Measurements from ENCODE around the gene PPP3CA.
"Not testable (repeated sequence)": the region's sequence is repeated elsewhere in the genome, so short reads cannot be mapped to it uniquely, and the experiment has no call there.

The PPP3CA gene

GRCh38 chr4:101211146-101211553 lies 136.2 kb downstream of the PPP3CA start:
- no peak for DNase-seq (ENCODE audit: low spot score)

DNA sequence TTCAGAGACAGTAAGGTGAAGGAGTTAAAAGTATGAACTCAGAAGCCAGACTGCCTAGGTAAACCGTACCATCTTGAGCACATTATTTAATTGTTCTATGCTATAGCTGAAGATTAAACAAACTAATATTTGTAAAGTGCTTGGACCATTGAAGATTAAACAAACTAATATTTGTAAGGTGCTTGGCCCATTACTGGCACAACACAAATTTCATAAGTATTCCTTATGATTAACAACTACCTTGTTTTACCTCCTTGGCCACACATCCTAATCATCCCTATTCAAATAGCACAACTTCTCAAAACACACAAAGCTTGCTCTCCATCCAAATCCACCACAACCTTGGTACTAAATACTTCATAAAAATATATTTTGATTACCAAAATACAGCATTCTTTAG lies 137.0 kb downstream of the PPP3CA start:
- DNase-seq (ENCODE audit: low spot score) = no peak

- no peak for DNase-seq (ENCODE audit: low spot score)
Observed at GRCh38 chr4:101208171-101208570, 139.2 kb downstream of the PPP3CA start.

DNA sequence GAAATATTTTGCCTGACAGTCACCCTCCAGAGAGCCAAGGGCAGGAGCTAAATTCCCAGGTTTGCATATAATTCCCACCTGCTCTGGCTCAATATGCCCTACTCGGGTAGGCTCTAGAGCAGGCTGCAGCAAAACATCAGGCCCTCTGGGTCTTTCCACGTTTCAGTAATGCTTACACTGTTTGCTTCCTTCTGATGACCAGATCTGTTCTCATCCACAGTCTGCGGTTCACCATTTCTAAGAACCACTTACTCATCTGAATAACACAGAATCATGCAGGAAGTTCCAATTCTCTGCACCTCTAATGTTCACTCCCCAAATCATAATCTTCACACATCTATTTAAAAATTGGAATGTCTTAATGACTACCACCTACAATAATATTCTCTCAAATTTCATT lies 141.4 kb downstream of the PPP3CA start:
- no peak for DNase-seq (ENCODE audit: low spot score)

GRCh38 chr4:101201421-101201820 lies 145.9 kb downstream of the PPP3CA start:
- no peak for DNase-seq (ENCODE audit: low spot score)

GRCh38 chr4:101200561-101200960 lies 146.8 kb downstream of the PPP3CA start:
- peak; percentile 92 for DNase-seq (ENCODE audit: low spot score)

- no peak for DNase-seq (ENCODE audit: low spot score)
Observed at GRCh38 chr4:101199507-101200285, 147.6 kb downstream of the PPP3CA start.

DNA sequence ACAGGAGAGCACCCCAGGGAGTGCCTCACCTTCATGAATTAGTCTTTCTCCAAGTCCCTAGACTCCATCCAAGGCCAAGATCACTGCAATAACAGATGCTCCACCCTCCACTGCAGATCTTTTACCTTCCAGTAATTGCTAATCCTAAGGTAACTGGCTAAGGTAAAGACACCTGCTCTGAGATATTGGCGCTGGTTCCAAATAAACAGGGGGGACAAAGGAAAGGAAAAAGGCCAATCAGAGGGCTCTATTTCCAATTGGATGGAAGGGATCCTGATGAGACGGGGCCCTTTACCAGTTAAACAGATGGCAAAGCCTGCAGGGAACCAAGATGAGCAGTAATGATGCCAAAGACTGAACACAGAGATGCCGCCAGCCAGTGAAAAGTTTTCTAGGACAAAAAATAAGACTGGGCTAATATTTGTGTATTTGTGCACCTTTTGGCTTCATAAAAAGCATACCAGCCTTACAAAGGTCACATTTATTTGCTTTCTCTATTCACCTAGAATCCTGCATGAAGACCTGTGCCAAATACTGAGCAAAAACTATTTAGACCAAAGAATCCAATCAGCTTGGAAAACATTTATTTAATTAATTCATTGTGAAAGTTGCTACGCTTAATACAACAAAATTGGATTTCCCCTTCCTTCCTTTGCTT lies 148.5 kb downstream of the PPP3CA start:
- no peak for DNase-seq (ENCODE audit: low spot score)

DNA sequence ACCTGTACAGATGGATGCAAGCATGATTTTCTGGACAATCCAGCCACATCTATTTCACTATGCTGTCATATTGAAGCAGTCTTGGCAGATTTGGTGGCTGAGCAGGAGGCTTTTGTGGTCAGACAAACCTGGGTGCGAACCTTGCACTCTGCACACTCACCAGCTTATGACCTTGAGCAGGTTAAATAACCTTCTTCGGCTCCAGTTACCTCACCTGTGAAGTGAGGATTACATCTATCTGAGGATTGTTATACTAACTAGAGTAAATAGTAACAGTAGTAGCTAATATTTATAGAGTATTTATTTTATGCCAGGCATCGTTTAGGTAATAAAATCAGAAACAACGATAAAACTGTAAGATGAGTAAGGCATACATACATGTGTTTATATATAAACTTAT lies 150.0 kb downstream of the PPP3CA start:
- no peak for DNase-seq (ENCODE audit: low spot score)

DNA sequence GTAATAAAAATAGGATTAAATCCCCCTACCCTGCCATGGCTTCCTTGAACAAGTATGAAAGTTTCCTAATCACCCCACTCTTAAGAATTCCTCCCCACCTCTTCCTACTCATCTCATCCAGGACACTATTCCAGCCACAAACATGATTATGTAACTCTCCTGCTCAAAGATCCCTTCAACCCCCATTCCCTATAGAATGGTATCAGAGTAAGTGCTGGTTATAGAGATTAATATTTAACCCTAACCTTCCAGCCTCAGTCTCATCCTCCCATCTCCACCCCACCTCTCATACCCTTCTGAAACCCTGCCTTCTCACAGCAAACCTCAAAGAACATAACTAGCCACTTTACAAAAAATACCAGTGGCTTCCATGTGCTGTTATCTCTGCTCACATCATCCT lies 155.1 kb downstream of the PPP3CA start:
- DNase-seq (ENCODE audit: low spot score) = no peak

GRCh38 chr4:101191302-101192098 lies 155.8 kb downstream of the PPP3CA start:
- DNase-seq (ENCODE audit: low spot score) = no peak

GRCh38 chr4:101190751-101191150 lies 156.6 kb downstream of the PPP3CA start:
- DNase-seq (ENCODE audit: low spot score) = no peak

GRCh38 chr4:101188906-101189305 lies 158.4 kb downstream of the PPP3CA start:
- no peak for DNase-seq (ENCODE audit: low spot score)

DNA sequence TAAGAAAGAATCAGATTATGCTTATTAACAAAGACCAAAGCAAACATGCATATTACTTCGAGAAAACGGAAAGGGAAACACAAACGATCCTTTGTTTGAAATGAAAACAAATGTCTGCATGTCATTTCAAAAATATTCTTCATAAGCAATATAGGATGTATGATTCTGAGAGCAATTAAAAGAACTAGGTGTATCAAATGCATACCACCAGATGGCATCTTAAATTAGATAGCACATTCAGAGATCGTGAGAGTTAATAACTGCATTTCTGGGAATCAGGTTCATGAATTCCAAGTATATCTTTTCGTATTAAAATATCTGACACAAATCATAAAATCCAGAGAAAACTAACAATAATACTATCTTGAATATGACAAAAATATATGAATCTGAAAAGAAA lies 159.5 kb downstream of the PPP3CA start:
- DNase-seq (ENCODE audit: low spot score) = peak; percentile 34

GRCh38 chr4:101186567-101187184 lies 160.7 kb downstream of the PPP3CA start:
- no peak for DNase-seq (ENCODE audit: low spot score)

DNA sequence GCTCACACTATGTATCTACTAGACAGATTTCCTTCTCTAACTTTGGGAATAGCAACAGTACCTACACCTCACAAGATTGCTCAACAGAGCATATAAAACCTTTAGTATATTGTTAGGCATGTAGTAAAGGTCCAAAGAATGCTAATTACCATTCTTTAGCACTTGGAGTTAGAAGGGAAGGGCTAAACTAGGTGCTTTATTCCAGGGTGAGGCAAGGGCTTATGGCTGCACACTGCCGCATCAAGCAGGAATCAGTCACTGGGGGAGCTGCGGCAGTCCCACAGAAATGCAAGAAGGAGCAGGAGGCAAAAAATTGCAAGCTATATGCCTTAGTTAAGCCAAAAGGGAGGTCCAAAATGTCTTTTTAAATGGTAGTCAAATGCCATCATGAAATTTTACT lies 162.7 kb downstream of the PPP3CA start:
- DNase-seq (ENCODE audit: low spot score) = no peak

- peak; percentile 38 for DNase-seq (ENCODE audit: low spot score)
Observed at GRCh38 chr4:101183666-101184373, 163.5 kb downstream of the PPP3CA start.

GRCh38 chr4:101183221-101183620 lies 164.1 kb downstream of the PPP3CA start:
- no peak for DNase-seq (ENCODE audit: low spot score)

DNA sequence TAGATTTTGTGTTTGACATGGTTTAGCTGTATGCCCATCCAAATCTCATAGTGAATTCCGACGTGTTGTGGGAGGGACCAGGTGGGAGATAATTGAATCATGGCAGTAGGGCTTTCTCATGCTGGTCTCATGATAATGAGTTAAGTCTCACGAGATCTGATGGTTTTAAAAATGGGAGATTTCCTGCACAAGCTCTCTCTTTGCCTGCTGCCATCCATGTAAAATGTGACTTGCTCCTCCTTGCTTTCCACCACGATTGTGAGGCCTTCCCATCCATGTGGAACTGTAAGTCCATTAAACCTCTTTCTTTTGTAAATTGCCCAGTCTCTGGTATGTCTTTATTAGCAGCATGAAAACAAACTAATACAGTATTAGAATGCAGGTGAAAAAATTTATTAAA lies 164.6 kb downstream of the PPP3CA start:
- not testable (repeated sequence) for DNase-seq (ENCODE audit: low spot score)

- DNase-seq (ENCODE audit: low spot score) = no peak
Observed at GRCh38 chr4:101178731-101179130, 168.6 kb downstream of the PPP3CA start.

GRCh38 chr4:101177154-101177553 lies 170.2 kb downstream of the PPP3CA start:
- no peak for DNase-seq (ENCODE audit: low spot score)
